Activated T-cell treated with anti-CD3 and anti-CD28 coated beads, Interleukin-2, amount 50 U/mL, for 1 hour (primary cell): Measurements from ENCODE around the gene CCL23.
"Not testable (repeated sequence)": the region's sequence is repeated elsewhere in the genome, so short reads cannot be mapped to it uniquely, and the experiment has no call there.

Experiments used
- DNase-seq: peaks from one replicate; pipeline ENCODE4 v3.0.0-alpha.2; 2020

CCL23 gene

GRCh38 chr17:36002631-36003030 is 15.1 kb downstream of the CCL23 start:
- no peak for DNase-seq

GRCh38 chr17:36001862-36002603 is 15.7 kb downstream of the CCL23 start:
- no peak for DNase-seq

- no peak for DNase-seq
Observed at GRCh38 chr17:36001110-36001771, 16.5 kb downstream of the CCL23 start, which contains the start of gene CCL15. Gene CCL15 (minus strand): TSS chr17:36001553. CDS start chr17:36001492, 61 bp downstream.

- no peak for DNase-seq
Observed at GRCh38 chr17:36000732-36001109, 17.1 kb downstream of the CCL23 start.

- no peak for DNase-seq
Observed at GRCh38 chr17:35998756-35999155, 19.0 kb downstream of the CCL23 start.

GRCh38 chr17:35998018-35998545 is 19.7 kb downstream of the CCL23 start:
- no peak for DNase-seq

GRCh38 chr17:35995346-35995745 is 22.4 kb downstream of the CCL23 start:
- DNase-seq: not testable (repeated sequence)

- no peak for DNase-seq
Observed at GRCh38 chr17:35991075-35991474, 26.7 kb downstream of the CCL23 start.

- DNase-seq: no peak
Observed at GRCh38 chr17:35988164-35988563, 29.6 kb downstream of the CCL23 start.

GRCh38 chr17:35986643-35987042 is 31.1 kb downstream of the CCL23 start, which contains the start of gene CCL14:
Gene CCL14 (minus strand): TSS chr17:35986729. CDS start chr17:35986649, 80 bp downstream.
- DNase-seq: no peak

GRCh38 chr17:35984140-35984539 is 33.6 kb downstream of the CCL23 start:
- no peak for DNase-seq

- no peak for DNase-seq
Observed at GRCh38 chr17:35982409-35983191, 35.2 kb downstream of the CCL23 start.

- DNase-seq: no peak
Observed at GRCh38 chr17:35981908-35982330, 35.9 kb downstream of the CCL23 start.

- DNase-seq: no peak
Observed at GRCh38 chr17:35981246-35981645, 36.5 kb downstream of the CCL23 start, which contains the start of gene CCL16. Gene CCL16 (minus strand): TSS chr17:35981497. CDS start chr17:35981420, 77 bp downstream.

- no peak for DNase-seq
Observed at GRCh38 chr17:35978346-35978745, 39.4 kb downstream of the CCL23 start.

GRCh38 chr17:35977509-35977908 is 40.3 kb downstream of the CCL23 start:
- no peak for DNase-seq

GRCh38 chr17:35973333-35974260 is 44.2 kb downstream of the CCL23 start:
- DNase-seq: no peak

GRCh38 chr17:35972945-35973332 is 44.8 kb downstream of the CCL23 start:
- DNase-seq: no peak

GRCh38 chr17:35972535-35972934 is 45.2 kb downstream of the CCL23 start:
- DNase-seq: no peak

- no peak for DNase-seq
Observed at GRCh38 chr17:35972066-35972465, 45.7 kb downstream of the CCL23 start.

- DNase-seq: peak; percentile 55
Observed at GRCh38 chr17:35969558-35970380, 48.0 kb downstream of the CCL23 start.
